Mesothelial cell of epicardium (in vitro differentiated cells): ENCODE data around the gene MUSTN1. TPM values are rescaled to one million over a fixed set of nuclear protein-coding genes. Genes with fewer than 3 reads are reported as not detected.

ENCODE experiments used
- DNase-seq, 2 experiments: peaks; one replicate each; pipeline ENCODE4 v3.0.0; 2021; ENCODE audit warnings: low spot score in 2 of 2; ENCODE audit not compliant: unreplicated experiment in 2 of 2
- H3K27ac Mint-ChIP-seq: 2 replicates; pipeline ENCODE4 v1.8.0; 2021; ENCODE audit warnings: mixed read lengths
- H3K27me3 Mint-ChIP-seq: 2 replicates; pipeline ENCODE4 v1.8.0; 2021; ENCODE audit warnings: low read depth, mixed read lengths
- H3K36me3 Mint-ChIP-seq: 2 replicates; pipeline ENCODE4 v1.8.0; 2021; ENCODE audit warnings: mixed read lengths
- H3K4me1 Mint-ChIP-seq: 2 replicates; pipeline ENCODE4 v1.8.0; 2021; ENCODE audit warnings: mixed read lengths
- H3K4me3 Mint-ChIP-seq: 2 replicates; pipeline ENCODE4 v1.8.0; 2021; ENCODE audit warnings: mild to moderate bottlenecking, moderate library complexity, mixed read lengths
- H3K9me3 Mint-ChIP-seq: 2 replicates; pipeline ENCODE4 v1.8.0; 2021; ENCODE audit warnings: mixed read lengths
- CTCF ChIP-seq: fragments of 200-600 bp; sonication (generic); IDR thresholded peaks from one replicate; pipeline ENCODE4 v1.5.0; 2021; ENCODE audit warnings: antibody characterized with exemption; ENCODE audit not compliant: unreplicated experiment
- total RNA-seq: library from RNA; stranded (reverse); gene quantifications from 3 replicates; pipeline ENCODE4 v1.2.1, GENCODE V29; 2021

MUSTN1 gene
- total RNA-seq, 1 donor from 2014 or later = 1.0 TPM

- Mint-ChIP-seq H3K27me3 (no peaks in the 10 kb centered on the region), H3K4me1 (no peaks in the 10 kb centered on the region), H3K36me3 (peaks cover 9% of the 10 kb centered on the region), H3K9me3 (no peaks in the 10 kb centered on the region), H3K4me3 (no peak overlapping the region), H3K27ac (no peak overlapping the region)
- TF ChIP-seq CTCF = no peak
- no peak for DNase-seq
Measured at GRCh38 chr3:52841211-52841980, 6.6 kb upstream of the MUSTN1 start.

- no peaks in the 10 kb centered on the region for H3K9me3 Mint-ChIP-seq
- DNase-seq = no peak
- H3K4me3 Mint-ChIP-seq = no peak overlapping the region
- no peak overlapping the region for H3K27ac Mint-ChIP-seq
- no peak for TF ChIP-seq CTCF
- no peaks in the 10 kb centered on the region for H3K4me1 Mint-ChIP-seq
- H3K36me3 Mint-ChIP-seq = peaks cover 9% of the 10 kb centered on the region
- H3K27me3 Mint-ChIP-seq = no peaks in the 10 kb centered on the region
Measured at GRCh38 chr3:52839892-52840545, 5.2 kb upstream of the MUSTN1 start.

GRCh38 chr3:52839268-52839575 is 4.4 kb upstream of the MUSTN1 start:
- no peak overlapping the region for H3K27ac Mint-ChIP-seq

GRCh38 chr3:52838561-52839267 is 3.9 kb upstream of the MUSTN1 start:
- Mint-ChIP-seq H3K27ac (no peak overlapping the region), H3K4me1 (no peaks in the 10 kb centered on the region), H3K27me3 (no peaks in the 10 kb centered on the region), H3K36me3 (peaks cover 7% of the 10 kb centered on the region), H3K9me3 (no peaks in the 10 kb centered on the region), H3K4me3 (no peak overlapping the region)
- no peak for DNase-seq
- TF ChIP-seq CTCF = no peak

More at GRCh38 chr3:52839268-52839575, 4.4 kb upstream of the MUSTN1 start:
- no peak for DNase-seq
- Mint-ChIP-seq H3K9me3 (no peaks in the 10 kb centered on the region), H3K4me1 (no peaks in the 10 kb centered on the region), H3K4me3 (no peak overlapping the region), H3K36me3 (peaks cover 7% of the 10 kb centered on the region), H3K27me3 (no peaks in the 10 kb centered on the region)
- TF ChIP-seq CTCF = no peak

- Mint-ChIP-seq H3K27ac (no peak overlapping the region), H3K36me3 (peaks cover 7% of the 10 kb centered on the region), H3K4me1 (no peaks in the 10 kb centered on the region), H3K27me3 (no peaks in the 10 kb centered on the region), H3K4me3 (no peak overlapping the region), H3K9me3 (no peaks in the 10 kb centered on the region)
- TF ChIP-seq CTCF = no peak
- no peak for DNase-seq
Measured at GRCh38 chr3:52836986-52837385, 2.2 kb upstream of the MUSTN1 start.
